Measurements from ENCODE around the gene TMED7. TPM values are rescaled to one million over a fixed set of nuclear protein-coding genes. Genes with fewer than 3 reads are reported as not detected.

TMED7 gene
- total and polyA plus RNA-seq, 2 of the 8 experiments (the other 6 are each of a cell fraction or from before 2014, with no cell fraction given), result 43.8 to 75.2 TPM

GRCh38 chr5:115624994-115625393 lies 842 bp downstream of the TMED7 start:
- Histone ChIP-seq H2BK12ac (ENCODE audit: low read depth, low read length) (no peak overlapping the region), H4K91ac (replicated peaks; ENCODE audit: insufficient read length, low read length) (no peak overlapping the region), H3K18ac (ENCODE audit: extremely low read depth, low read length) (no peak overlapping the region), H4K5ac (ENCODE audit: insufficient read length, low read depth, low read length) (no peak overlapping the region), H2BK20ac (ENCODE audit: low read length) (no peak overlapping the region), H2AFZ (ENCODE audit: low read length) (no peak overlapping the region), H3K9me3 (ENCODE audit: insufficient read depth in 2 of 2, low read depth in 1 of 2, low read length in 1 of 2) (no peaks in the 10 kb centered on the region), H2BK120ac (replicated peaks; ENCODE audit: low read depth, low read length) (no peak overlapping the region), H3K27me3 (replicated peaks in 1 of 4; ENCODE audit: control insufficient read depth in 3 of 4, extremely low read depth in 1 of 4, insufficient read depth in 3 of 4, low read length in 3 of 4) (no peaks in the 10 kb centered on the region), H4K8ac (ENCODE audit: extremely low read depth, insufficient read depth, low read length) (no peak overlapping the region), H4K20me1 (replicated peaks in 1 of 2; ENCODE audit: control insufficient read depth in 1 of 2, insufficient read depth in 2 of 2, low read length in 2 of 2) (peaks cover 5 to 8% of the 10 kb centered on the region in 2 experiments), H2BK5ac (ENCODE audit: low read depth, low read length) (no peak overlapping the region), H3K23me2 (ENCODE audit: low read depth, low read length) (peaks cover 6% of the 10 kb centered on the region; the same call in 1 of the 2 replicates), H2AK5ac (ENCODE audit: low read depth, low read length) (no peak overlapping the region), H2BK15ac (ENCODE audit: low read length) (no peak overlapping the region), H3K4me1 (replicated peaks in 1 of 4; ENCODE audit: control insufficient read depth in 3 of 4, insufficient read depth in 4 of 4, low read length in 3 of 4) (no peaks in the 10 kb centered on the region; a peak in 2 of 7 replicates), H3K4me2 (ENCODE audit: insufficient read depth in 1 of 2, low read depth in 2 of 2, low read length in 2 of 2) (peak overlapping the region; percentile 66 to 86), H3K4me3 (ENCODE audit: extremely low read depth in 1 of 4, insufficient read depth in 2 of 4, low read depth in 3 of 4, low read length in 4 of 4) (peak overlapping the region; percentile 86 to 96 (median 94)), H3K79me2 (ENCODE audit: control insufficient read depth in 1 of 2, insufficient read depth in 2 of 2, low read length in 2 of 2) (peaks cover 7 to 55% of the 10 kb centered on the region in 2 experiments), H3K27ac (ENCODE audit: low read depth, low read length) (no peak overlapping the region; the same call in 1 of the 2 replicates), H3K23ac (ENCODE audit: insufficient read length) (no peak overlapping the region), H3K56ac (replicated peaks; ENCODE audit: insufficient read length, low read depth, low read length) (no peak overlapping the region), H3K4ac (replicated peaks; ENCODE audit: insufficient read length, low read depth, low read length) (no peak overlapping the region), H3K9ac (replicated peaks in 1 of 4; ENCODE audit: extremely low read depth in 1 of 4, low read depth in 3 of 4, low read length in 3 of 4) (peak overlapping the region in 2 of 4 experiments; percentile 46 to 79; a peak in 2 of 7 replicates), H3K14ac (ENCODE audit: insufficient read length) (no peak overlapping the region), H3K36me3 (ENCODE audit: control insufficient read depth in 2 of 4, insufficient read depth in 4 of 4, low read length in 3 of 4) (peaks cover 0 to 6% (median 3%) of the 10 kb centered on the region in 4 experiments; a peak in 5 of 8 replicates), H3K79me1 (ENCODE audit: low read depth, low read length) (peaks cover 2% of the 10 kb centered on the region; the same call in 1 of the 2 replicates)
- DNase-seq (ENCODE audit: low read depth in 1 of 2, low spot score in 2 of 2), result no peak
- ChIA-PET CTCF (ENCODE audit: partially characterized antibody) (interaction anchor here (0.6 to 3.0 kb wide), 10 partner anchors 10 to 444 kb away, joined by 3 to 16 read pairs (median 4); partner anchors contain the start of gene ATG12), POLR2A (ENCODE audit: partially characterized antibody) (interaction anchor here (0.9 to 2.4 kb wide), 6 partner anchors 60 to 329 kb away, joined by 3 to 11 read pairs (median 4); partner anchors contain the start of genes AP3S1, ATG12, CCDC112 and CDO1)
- no peak for TF ChIP-seq ASH2L (IDR thresholded peaks at IDR 0.05; ENCODE audit: low read length)
- TF ChIP-seq SIX5 (IDR thresholded peaks at IDR 0.05; ENCODE audit: low read depth, low read length), result no peak
- TF ChIP-seq SIRT6 (IDR thresholded peaks at IDR 0.05; ENCODE audit: low read length), result no peak
- TF ChIP-seq SRF (IDR thresholded peaks at IDR 0.05; ENCODE audit: low read depth, low read length), result no peak
- TF ChIP-seq MAFK (IDR thresholded peaks at IDR 0.05; ENCODE audit: low read depth, low read length), result no peak
- TF ChIP-seq NANOG (IDR thresholded peaks at IDR 0.05; ENCODE audit: insufficient read depth, low read depth, low read length, poor library complexity, severe bottlenecking), result no peak
- FAIRE-seq, result no peak
- WGBS, 2 experiments (ENCODE audit: extremely low coverage in 1 of 2, insufficient coverage in 1 of 2, insufficient read length in 1 of 2, insufficient replicate concordance in 2 of 2, low coverage in 1 of 2, low lambda C conversion rate in 2 of 2, missing lambda C conversion rate in 1 of 2), result 74% methylated on average over 3 of the region's 3 CpGs; no CpG with 5 or more reads in 1 of the 2 experiments
